ENCODE measurements around the gene RSBN1L. TPM values are rescaled to one million over a fixed set of nuclear protein-coding genes. Genes with fewer than 3 reads are reported as not detected.

RSBN1L gene
- total RNA-seq, 2 donors from 2014 or later = 20.1 to 25.5 TPM

DNA sequence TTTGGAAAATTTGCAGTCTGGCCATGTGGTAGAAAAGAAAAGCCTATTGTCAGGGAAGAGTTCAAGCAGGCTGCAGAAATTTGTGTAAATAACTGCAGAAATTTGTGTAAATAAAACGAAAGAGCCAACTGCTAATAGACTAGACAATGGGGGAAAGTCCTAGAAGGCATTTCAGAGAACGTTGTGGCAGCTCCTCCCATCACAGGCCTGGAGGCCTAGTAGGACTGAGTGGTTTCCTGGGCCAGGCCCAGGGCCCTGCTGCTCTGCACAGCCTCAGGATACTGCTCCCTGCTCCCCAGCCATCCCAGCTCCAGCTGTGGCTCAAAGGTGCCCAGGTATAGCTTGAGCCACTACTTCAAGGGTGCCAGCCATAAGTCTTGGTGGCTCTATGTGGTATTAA is 50.9 kb downstream of the RSBN1L start:
- H3K36me3 ChIP-seq = no peaks in the 10 kb centered on the region

DNA sequence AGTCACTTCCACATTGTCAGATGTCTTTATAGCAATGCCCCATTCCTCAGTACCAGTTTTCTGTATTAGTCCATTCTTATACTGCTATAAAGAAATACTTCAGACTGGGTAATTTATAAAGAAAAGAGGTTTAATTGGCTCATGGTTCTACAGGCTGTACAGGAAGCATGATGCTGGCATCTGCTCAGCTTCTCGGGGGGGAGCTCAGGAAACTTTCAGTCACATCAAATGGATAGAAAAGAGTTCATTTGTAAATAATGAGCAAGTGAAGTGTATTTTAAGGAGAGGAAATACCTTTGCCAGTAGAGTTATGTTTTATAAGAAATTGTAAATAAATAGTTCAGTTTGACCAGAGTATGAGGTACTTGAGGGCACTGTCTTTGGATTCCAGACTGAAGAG is 51.5 kb downstream of the RSBN1L start:
- H3K9me3 ChIP-seq = no peaks in the 10 kb centered on the region
- H3K27ac ChIP-seq = no peak overlapping the region
- intact Hi-C loops (cut with DNase I) = no loop called here
- H3K4me3 ChIP-seq = no peak overlapping the region
- no peaks in the 10 kb centered on the region for H3K36me3 ChIP-seq
- no peaks in the 10 kb centered on the region for H3K4me1 ChIP-seq
- H3K27me3 ChIP-seq = no peaks in the 10 kb centered on the region
- H3K9ac ChIP-seq (ENCODE audit: low read depth in 2 of 2, low read length in 2 of 2) = no peak overlapping the region
- TF ChIP-seq, protein P1, sequence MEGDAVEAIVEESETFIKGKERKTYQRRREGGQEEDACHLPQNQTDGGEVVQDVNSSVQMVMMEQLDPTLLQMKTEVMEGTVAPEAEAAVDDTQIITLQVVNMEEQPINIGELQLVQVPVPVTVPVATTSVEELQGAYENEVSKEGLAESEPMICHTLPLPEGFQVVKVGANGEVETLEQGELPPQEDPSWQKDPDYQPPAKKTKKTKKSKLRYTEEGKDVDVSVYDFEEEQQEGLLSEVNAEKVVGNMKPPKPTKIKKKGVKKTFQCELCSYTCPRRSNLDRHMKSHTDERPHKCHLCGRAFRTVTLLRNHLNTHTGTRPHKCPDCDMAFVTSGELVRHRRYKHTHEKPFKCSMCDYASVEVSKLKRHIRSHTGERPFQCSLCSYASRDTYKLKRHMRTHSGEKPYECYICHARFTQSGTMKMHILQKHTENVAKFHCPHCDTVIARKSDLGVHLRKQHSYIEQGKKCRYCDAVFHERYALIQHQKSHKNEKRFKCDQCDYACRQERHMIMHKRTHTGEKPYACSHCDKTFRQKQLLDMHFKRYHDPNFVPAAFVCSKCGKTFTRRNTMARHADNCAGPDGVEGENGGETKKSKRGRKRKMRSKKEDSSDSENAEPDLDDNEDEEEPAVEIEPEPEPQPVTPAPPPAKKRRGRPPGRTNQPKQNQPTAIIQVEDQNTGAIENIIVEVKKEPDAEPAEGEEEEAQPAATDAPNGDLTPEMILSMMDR (IDR thresholded peaks at IDR 0.05) = no peak
- no peak for DNase-seq

More for the DNA sequence above, 50.9 kb downstream of the RSBN1L start:
- DNase-seq = no peak
- intact Hi-C loops (cut with DNase I) = no loop called here
- TF ChIP-seq, protein P1 (IDR thresholded peaks at IDR 0.05) = no peak
- Histone ChIP-seq H3K4me3 (no peak overlapping the region), H3K9me3 (no peaks in the 10 kb centered on the region), H3K4me1 (no peaks in the 10 kb centered on the region), H3K27ac (no peak overlapping the region), H3K9ac (ENCODE audit: low read depth in 2 of 2, low read length in 2 of 2) (no peak overlapping the region), H3K27me3 (no peaks in the 10 kb centered on the region)

DNA sequence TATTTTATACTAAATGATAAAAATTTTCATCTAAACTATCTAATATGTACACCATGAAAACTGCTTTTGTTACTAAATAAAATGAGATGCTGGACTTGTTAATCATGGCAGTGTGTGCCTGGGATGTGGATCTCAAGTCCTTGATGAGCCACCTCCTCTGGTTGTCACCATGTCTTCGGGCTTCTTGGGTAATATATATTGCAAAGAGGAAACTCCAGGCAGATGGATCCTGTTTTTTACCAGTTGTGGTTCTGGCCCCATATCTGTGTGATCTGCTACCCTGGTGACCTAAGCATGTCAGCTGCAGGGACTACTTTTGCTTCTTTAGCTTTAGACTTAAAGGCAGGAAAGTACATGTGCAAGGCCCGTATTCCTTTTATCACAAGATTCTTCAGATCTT is 55.8 kb downstream of the RSBN1L start:
- Histone ChIP-seq H3K27me3 (no peaks in the 10 kb centered on the region), H3K4me1 (no peaks in the 10 kb centered on the region), H3K9me3 (no peaks in the 10 kb centered on the region), H3K27ac (no peak overlapping the region), H3K36me3 (no peaks in the 10 kb centered on the region), H3K4me3 (no peak overlapping the region), H3K9ac (ENCODE audit: low read depth in 2 of 2, low read length in 2 of 2) (no peak overlapping the region)
- TF ChIP-seq, protein P1 (IDR thresholded peaks at IDR 0.05) = no peak
- intact Hi-C loops (cut with DNase I) = loop anchor here (10.0 kb wide), 1 partner anchor 47 kb away; no protein-coding TSS in a partner anchor
- no peak for DNase-seq

DNA sequence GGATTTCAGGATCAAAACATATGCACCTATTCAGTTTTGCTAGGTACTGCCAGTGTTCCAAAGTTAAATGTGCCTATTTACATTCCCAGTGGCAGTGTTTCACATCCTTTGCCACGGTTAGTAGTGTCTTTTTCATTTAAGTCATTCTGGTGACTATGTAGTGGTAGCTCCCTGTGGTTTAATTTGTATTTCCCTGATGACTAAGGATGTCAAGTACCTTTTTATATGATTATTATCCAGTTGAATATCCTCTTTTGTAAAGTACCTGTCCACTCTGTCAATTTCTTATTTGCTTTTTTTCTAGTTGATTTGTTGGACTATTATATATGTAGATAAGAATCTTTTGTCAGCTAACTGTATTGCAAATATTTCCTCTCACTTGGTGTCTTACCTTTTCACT is 56.9 kb downstream of the RSBN1L start:
- intact Hi-C loops (cut with DNase I) = loop anchor here (10.0 kb wide), 1 partner anchor 48 kb away; no protein-coding TSS in a partner anchor

DNA sequence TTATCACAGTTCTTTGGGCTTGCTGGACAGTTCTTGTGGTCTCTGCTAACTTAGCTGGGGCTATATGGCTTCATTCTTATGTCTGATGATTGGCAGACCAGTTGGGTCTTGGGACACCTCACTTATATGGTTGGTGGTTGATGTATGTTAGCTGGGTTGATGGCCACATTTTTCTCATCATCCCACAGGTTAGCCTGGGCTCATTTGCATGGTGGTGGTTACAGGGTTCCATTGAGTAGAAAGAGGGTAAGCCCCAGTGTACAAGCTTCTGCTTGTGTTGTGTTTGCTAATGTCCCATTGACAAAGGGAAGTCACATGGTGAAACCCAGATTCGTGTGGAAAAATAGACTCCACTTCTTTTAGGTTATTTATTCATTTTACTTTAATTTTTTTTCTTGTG is 61.3 kb downstream of the RSBN1L start:
- Histone ChIP-seq H3K27ac (no peak overlapping the region), H3K36me3 (no peaks in the 10 kb centered on the region), H3K9ac (ENCODE audit: low read depth in 2 of 2, low read length in 2 of 2) (no peak overlapping the region), H3K4me1 (no peaks in the 10 kb centered on the region), H3K4me3 (no peak overlapping the region), H3K9me3 (no peaks in the 10 kb centered on the region), H3K27me3 (no peaks in the 10 kb centered on the region)
- no peak for DNase-seq
- intact Hi-C loops (cut with DNase I) = loop anchor here (10.0 kb wide), 1 partner anchor 53 kb away; no protein-coding TSS in a partner anchor
- TF ChIP-seq, protein P1 (IDR thresholded peaks at IDR 0.05) = no peak

More for the DNA sequence above, 56.9 kb downstream of the RSBN1L start:
- Histone ChIP-seq H3K9ac (ENCODE audit: low read depth in 2 of 2, low read length in 2 of 2) (no peak overlapping the region), H3K9me3 (no peaks in the 10 kb centered on the region), H3K4me1 (no peaks in the 10 kb centered on the region), H3K4me3 (no peak overlapping the region), H3K36me3 (no peaks in the 10 kb centered on the region), H3K27ac (no peak overlapping the region), H3K27me3 (no peaks in the 10 kb centered on the region)
- no peak for DNase-seq
- TF ChIP-seq, protein P1 (IDR thresholded peaks at IDR 0.05) = no peak
